Heart left ventricle (tissue), 16 donors: ENCODE data around the gene SLC25A40. TPM values are rescaled to one million over a fixed set of nuclear protein-coding genes. Genes with fewer than 3 reads are reported as not detected.
"Not testable (repeated sequence)": the region's sequence is repeated elsewhere in the genome, so short reads cannot be mapped to it uniquely, and the experiment has no call there.

Experiments
- ATAC-seq, 4 donors: fragments of 200-7000 bp; cut with Tn5 transposase; one replicate each; pipeline ENCODE4 v1.9.1; 2020 to 2022; ENCODE audit warnings: moderate library complexity in 4 of 4, mild to moderate bottlenecking in 3 of 4, moderate number of reproducible peaks in 1 of 4
- DNase-seq, 5 donors: peaks; one replicate each; pipeline ENCODE4 v3.0.0-alpha.2; 2020
- H3K27ac ChIP-seq, 12 donors: fragments of 200-600 bp; sonication (generic) in 4 of 12; one replicate each; pipeline versions ENCODE4 v1.5.0 to v1.8.0; 2016 to 2022; ENCODE audit warnings: mild to moderate bottlenecking in 2 of 12
- H3K27me3 ChIP-seq, 9 donors: fragments of 200-600 bp; sonication (generic) in 2 of 9; one replicate each; pipeline versions ENCODE4 v1.5.1 to v1.8.0; 2016 to 2022; ENCODE audit warnings: mild to moderate bottlenecking in 3 of 9
- H3K36me3 ChIP-seq, 9 donors: fragments of 200-600 bp; sonication (generic) in 2 of 9; one replicate each; pipeline versions ENCODE4 v1.5.0 to v1.8.0; 2018 to 2022; ENCODE audit warnings: mild to moderate bottlenecking in 2 of 9
- H3K4me1 ChIP-seq, 12 donors: fragments of 200-600 bp; sonication (generic) in 4 of 12; one replicate each; pipeline versions ENCODE4 v1.5.0 to v1.8.0; 2016 to 2022; ENCODE audit warnings: mild to moderate bottlenecking in 3 of 12
- H3K4me3 ChIP-seq, 12 donors: fragments of 200-600 bp; sonication (generic) in 4 of 12; one replicate each; pipeline versions ENCODE4 v1.5.0 to v1.8.0; 2017 to 2022; ENCODE audit warnings: mild to moderate bottlenecking in 9 of 12, moderate library complexity in 4 of 12
- H3K9me3 ChIP-seq, 12 donors: fragments of 200-600 bp; sonication (generic) in 4 of 12; one replicate each; pipeline versions ENCODE4 v1.5.0 to v1.8.0; 2016 to 2022; ENCODE audit warnings: mild to moderate bottlenecking in 1 of 12
- CTCF ChIP-seq, 12 donors: fragments of 200-600 bp; sonication (generic) in 4 of 12; IDR thresholded peaks; one replicate each; pipeline versions ENCODE4 v1.5.0 to v1.8.0; 2018 to 2022; ENCODE audit warnings: antibody characterized with exemption in 12 of 12, mild to moderate bottlenecking in 5 of 12
- POLR2A ChIP-seq, 2 donors: fragments of 450-650 bp; IDR thresholded peaks; one replicate each; pipeline ENCODE4 v1.6.1; 2017; ENCODE audit warnings: antibody characterized with exemption in 2 of 2, mild to moderate bottlenecking in 2 of 2, moderate library complexity in 2 of 2
- WGBS, 4 donors: extraction: QIAGEN DNeasy Blood & Tissue Kit in 2 of 4; methylation state at CpG; one replicate each; pipeline versions ENCODE4 v1.1.5 to v1.1.7; 2013 to 2018; 5-methylcytosine and 5-hydroxymethylcytosine counted together
- intact Hi-C, 10 donors: fragments of 100-400 bp; cut with DNase I; formaldehyde crosslinking; loops; one replicate each; pipeline versions ENCODE4 v1.11.1 to v1.14.2; 2022
- polyA plus RNA-seq, 2 donors: library from polyadenylated mRNA; stranded (reverse); fragments of 200-250 nt; gene quantifications; one replicate each; pipeline ENCODE4 v1.2.3, GENCODE V29; 2013
- total RNA-seq, 9 donors: library from RNA; depleted of rRNA in 2 of 9; stranded (reverse); fragments of >200 nt in 2 of 9; fragmentation: NEBNext Ultra II Directional in 3 of 9; extraction: Animal tissue kit (Norgen Biotek cat#: 25700) in 3 of 9; gene quantifications; one replicate each; pipeline versions ENCODE4 v1.1.0 to v1.2.4, GENCODE V29; 2016 to 2023
- donor health status: ischemic (EF 13 %, LVEDD 7.1; RV severe dilation, severe dysfunction).
- donor health status: healthy with polysubstance abuse.
- donor health status: DM: no; HTN: yes; CAD: no.
- donor health status: DM: no; HTN: no; CAD: no.
- donor health status: ischemic (EF 25% LVEDD 6.9; RV normal size, moderate dysfunction).
- donor health status: ischemic (EF 25% LVEDD 5.7; RV mildly dilated, moderate dysfunction).
- donor health status: healthy.
- donor health status: DM: yes; HTN: yes; CAD: no.
- donor health status: ischemic (EF 35%, LVEDD 5.7; RV mildly dilated, moderate dysfunction).
- donor health status: nonischemic (EF 11% LVEDD 7.7; RV severe dilation, severe dysfunction).
- donor health status: DM: yes; HTN: yes; CAD: no.
- donor health status: PGD.
- donor health status: ischemic (EF 29% LVEDD 5.4; RV normal size, mild dysfunction).
- donor health status: nonischemic (EF 23%, LVEDD 6.1; RV moderate dilation, normal function).

SLC25A40 gene
- total and polyA plus RNA-seq, 11 donors, result 6.0 to 29.1 (median 22.1) TPM

DNA sequence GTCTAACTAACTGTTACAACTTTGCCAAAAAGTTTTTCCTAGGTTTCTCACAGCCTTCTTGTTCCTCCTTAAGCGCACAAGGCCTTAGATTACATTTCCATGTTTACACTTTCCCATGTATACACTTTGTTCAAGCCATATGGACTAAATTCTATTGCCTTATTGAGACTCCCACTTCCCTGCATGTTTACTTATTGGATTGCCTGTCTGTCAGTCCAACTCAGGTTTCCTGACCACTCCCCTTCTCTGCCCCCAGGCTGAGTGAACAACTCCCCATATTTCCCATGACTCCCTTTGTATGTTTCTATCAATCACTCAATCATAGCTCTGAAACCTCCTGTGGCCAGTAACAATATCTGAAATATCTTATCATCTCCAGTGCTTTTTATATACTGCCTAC, 43.0 kb downstream of the SLC25A40 start:
- no peak for DNase-seq
- 95 to 98% (median 97%) methylated on average over 1 of the region's 1 CpG for WGBS, 4 donors
- no peaks in the 10 kb centered on the region for H3K4me1 ChIP-seq
- ATAC-seq, result no peak
- intact Hi-C loops, result no loop called here
- no peak for TF ChIP-seq POLR2A (IDR thresholded peaks at IDR 0.05)
- no peak for TF ChIP-seq CTCF (IDR thresholded peaks at IDR 0.05)
- peaks cover 0 to 6% (median 0%) of the 10 kb centered on the region in 12 donors for H3K9me3 ChIP-seq
- H3K36me3 ChIP-seq, result peaks cover 0 to 43% (median 11%) of the 10 kb centered on the region in 9 donors
- H3K27ac ChIP-seq, result no peak overlapping the region
- no peak overlapping the region for H3K4me3 ChIP-seq
- no peaks in the 10 kb centered on the region for H3K27me3 ChIP-seq

DNA sequence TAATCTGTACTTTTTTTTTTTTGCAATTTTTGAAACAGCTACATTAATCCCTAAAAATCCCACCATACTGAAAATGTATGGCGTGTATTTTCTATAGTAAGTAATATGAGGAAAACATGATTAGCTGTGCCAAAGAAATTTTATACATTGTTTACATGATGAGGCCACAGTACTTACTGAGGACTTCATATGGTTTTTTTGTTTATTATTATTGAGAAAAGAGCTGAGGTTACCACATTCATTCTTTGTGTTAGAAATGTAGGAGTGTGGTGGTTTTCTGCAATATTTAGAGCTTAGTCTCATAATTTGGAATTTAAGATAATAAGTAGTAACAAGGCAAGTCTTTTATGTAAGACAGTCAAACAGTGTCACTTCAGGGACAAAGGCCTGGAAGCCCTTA, 45.1 kb downstream of the SLC25A40 start:
- intact Hi-C loops, result no loop called here

GRCh38 chr7:87828383-87828782, 47.8 kb downstream of the SLC25A40 start:
- H3K27me3 ChIP-seq, DNase-seq, H3K27ac ChIP-seq, H3K4me3 ChIP-seq, H3K4me1 ChIP-seq, intact Hi-C loops, ATAC-seq: not testable (repeated sequence)
- Histone ChIP-seq H3K9me3 (peaks cover 0 to 15% (median 0%) of the 10 kb centered on the region in 12 donors), H3K36me3 (peaks cover 0 to 29% (median 0%) of the 10 kb centered on the region in 9 donors)
- 96 to 100% (median 99%) methylated on average over 1 of the region's 1 CpG for WGBS, 4 donors

More for the DNA sequence above, 45.1 kb downstream of the SLC25A40 start:
- DNase-seq, result no peak
- Histone ChIP-seq H3K27ac (no peak overlapping the region), H3K4me3 (no peak overlapping the region), H3K4me1 (no peaks in the 10 kb centered on the region), H3K36me3 (peaks cover 0 to 39% (median 9%) of the 10 kb centered on the region in 9 donors), H3K9me3 (peaks cover 0 to 7% (median 0%) of the 10 kb centered on the region in 12 donors), H3K27me3 (no peaks in the 10 kb centered on the region)
- TF ChIP-seq CTCF (IDR thresholded peaks at IDR 0.05) (no peak), POLR2A (IDR thresholded peaks at IDR 0.05) (no peak)
- WGBS, 4 donors, result 99 to 100% (median 100%) methylated on average over 1 of the region's 1 CpG
- no peak for ATAC-seq

DNA sequence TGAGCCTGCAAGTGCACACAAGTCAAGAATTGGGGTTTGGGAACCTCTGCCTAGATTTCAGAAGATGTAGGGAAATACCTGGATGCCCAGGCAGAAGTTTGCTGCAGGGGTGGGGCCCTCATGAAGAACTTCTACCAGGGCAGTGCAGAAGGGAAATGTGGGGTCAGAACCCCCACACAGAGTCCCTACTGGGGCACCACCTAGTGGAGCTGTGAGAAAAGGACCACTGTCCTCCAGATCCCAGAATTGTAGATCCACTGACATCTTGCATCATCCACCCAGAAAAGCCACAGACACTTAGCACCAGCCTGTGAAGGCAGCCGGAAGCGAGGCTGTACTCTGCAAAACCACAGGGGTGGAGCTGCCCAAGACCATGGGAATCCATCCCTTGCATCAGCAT, 50.8 kb downstream of the SLC25A40 start:
- intact Hi-C loops, H3K27me3 ChIP-seq, DNase-seq, H3K4me3 ChIP-seq, H3K27ac ChIP-seq, H3K4me1 ChIP-seq, H3K36me3 ChIP-seq, ATAC-seq: not testable (repeated sequence)
- peaks cover 0 to 20% (median 0%) of the 10 kb centered on the region in 12 donors for H3K9me3 ChIP-seq
- WGBS, 4 donors, result 76 to 100% (median 94%) methylated on average over 2 of the region's 2 CpGs

DNA sequence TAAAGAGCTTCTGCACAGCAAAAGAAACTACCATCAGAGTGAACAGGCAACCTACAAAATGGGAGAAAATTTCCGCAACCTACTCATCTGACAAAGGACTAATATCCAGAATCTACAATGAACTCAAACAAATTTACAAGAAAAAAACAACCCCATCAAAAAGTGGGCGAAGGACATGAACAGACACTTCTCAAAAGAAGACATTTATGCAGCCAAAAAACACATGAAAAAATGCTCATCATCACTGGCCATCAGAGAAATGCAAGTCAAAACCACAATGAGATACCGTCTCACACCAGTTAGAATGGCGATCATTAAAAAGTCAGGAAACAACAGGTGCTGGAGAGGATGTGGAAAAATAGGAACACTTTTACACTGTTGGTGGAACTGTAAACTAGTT, 54.1 kb downstream of the SLC25A40 start:
- H3K4me1 ChIP-seq, intact Hi-C loops: not testable (repeated sequence)
- 91 to 100% (median 94%) methylated on average over 2 to 3 of the region's 4 CpGs for WGBS, 4 donors

GRCh38 chr7:87818336-87818735, 57.8 kb downstream of the SLC25A40 start:
- ATAC-seq, result no peak
- no peak overlapping the region for H3K4me3 ChIP-seq
- TF ChIP-seq CTCF (IDR thresholded peaks at IDR 0.05), result no peak
- TF ChIP-seq POLR2A (IDR thresholded peaks at IDR 0.05), result no peak
- peaks cover 0 to 6% (median 0%) of the 10 kb centered on the region in 12 donors for H3K9me3 ChIP-seq
- H3K27me3 ChIP-seq, result no peaks in the 10 kb centered on the region
- H3K27ac ChIP-seq, result no peak overlapping the region
- intact Hi-C loops, result no loop called here
- no peaks in the 10 kb centered on the region for H3K4me1 ChIP-seq
- DNase-seq, result no peak
- no peaks in the 10 kb centered on the region for H3K36me3 ChIP-seq

More for the DNA sequence above, 54.1 kb downstream of the SLC25A40 start:
- H3K27me3 ChIP-seq, H3K27ac ChIP-seq, H3K4me3 ChIP-seq, H3K36me3 ChIP-seq, ATAC-seq, DNase-seq: not testable (repeated sequence)
- peaks cover 0 to 14% (median 0%) of the 10 kb centered on the region in 12 donors for H3K9me3 ChIP-seq
